WTC11 (cell line): ENCODE data around the gene TAF1L. TPM values are rescaled to one million over a fixed set of nuclear protein-coding genes. Genes with fewer than 3 reads are reported as not detected.

Experiments used
- ATAC-seq: fragments of 200-7000 bp; cut with Tn5 transposase; 2 replicates; pipeline ENCODE4 v1.10.0; 2021; ENCODE audit warnings: mild to moderate bottlenecking, moderate library complexity
- CTCF ChIA-PET: fragments of 300-600 bp; sonication (Branson Sonifier 250); formaldehyde crosslinking; loops from one replicate; lab custom pipeline; 2021; ENCODE audit warnings: antibody characterized with exemption; lab: Charles Lee
- POLR2A ChIA-PET: fragments of 350-600 bp; sonication (Branson Sonifier 250); formaldehyde crosslinking; loops from one replicate; lab custom pipeline; 2021; ENCODE audit warnings: antibody characterized with exemption; lab: Charles Lee
- DNase-seq: peaks from one replicate; pipeline ENCODE4 v3.0.0; 2021; ENCODE audit warnings: low spot score
- H3K27ac Mint-ChIP-seq: 2 replicates; pipeline ENCODE4 v1.8.0; 2021; ENCODE audit warnings: mixed read lengths
- H3K27me3 Mint-ChIP-seq: 2 replicates; pipeline ENCODE4 v1.8.0; 2021; ENCODE audit warnings: low read depth, mild to moderate bottlenecking, moderate library complexity, mixed read lengths
- H3K36me3 Mint-ChIP-seq: 2 replicates; pipeline ENCODE4 v1.8.0; 2021; ENCODE audit warnings: mixed read lengths
- H3K4me1 Mint-ChIP-seq: 2 replicates; pipeline ENCODE4 v1.8.0; 2022; ENCODE audit warnings: mixed read lengths
- H3K4me3 Mint-ChIP-seq: 2 replicates; pipeline ENCODE4 v1.8.0; 2021; ENCODE audit warnings: mild to moderate bottlenecking, moderate library complexity, mixed read lengths
- H3K9me3 Mint-ChIP-seq: 2 replicates; pipeline ENCODE4 v1.8.0; 2021; ENCODE audit warnings: mixed read lengths
- CREM ChIP-seq: sonication (generic); formaldehyde crosslinking; IDR thresholded peaks from 2 replicates; pipeline ENCODE4 v1.8.1; 2022; ENCODE audit warnings: mild to moderate bottlenecking, missing genetic modification reagents, moderate library complexity
- ELF4 ChIP-seq: sonication (generic); formaldehyde crosslinking; IDR thresholded peaks from 2 replicates; pipeline ENCODE4 v1.8.1; 2022; ENCODE audit warnings: low read depth, mild to moderate bottlenecking, moderate library complexity, missing genetic modification reagents
- FOXK1 ChIP-seq: sonication (generic); formaldehyde crosslinking; IDR thresholded peaks from 2 replicates; pipeline ENCODE4 v1.8.0; 2022; ENCODE audit warnings: mild to moderate bottlenecking, moderate library complexity, missing genetic modification reagents
- GABPB1 ChIP-seq: sonication (generic); formaldehyde crosslinking; IDR thresholded peaks from 2 replicates; pipeline ENCODE4 v1.8.1; 2023; ENCODE audit warnings: mild to moderate bottlenecking, missing genetic modification reagents
- GRHL2 ChIP-seq: fragments of 250-450 bp; sonication (Bioruptor Pico); IDR thresholded peaks from 2 replicates; pipeline ENCODE4 v1.8.0; 2022; ENCODE audit warnings: mild to moderate bottlenecking, moderate library complexity; ENCODE audit not compliant: insufficient replicate concordance, severe bottlenecking
- NR2C2 ChIP-seq: sonication (generic); formaldehyde crosslinking; IDR thresholded peaks from 2 replicates; pipeline ENCODE4 v1.8.0; 2022; ENCODE audit warnings: mild to moderate bottlenecking, missing genetic modification reagents
- PREB ChIP-seq: sonication (generic); formaldehyde crosslinking; IDR thresholded peaks from 2 replicates; pipeline ENCODE4 v1.8.1; 2022; ENCODE audit warnings: mild to moderate bottlenecking, missing genetic modification reagents, moderate library complexity, borderline replicate concordance
- RELA ChIP-seq: sonication (generic); formaldehyde crosslinking; IDR thresholded peaks from 2 replicates; pipeline ENCODE4 v1.8.1; 2022; ENCODE audit warnings: missing genetic modification reagents, mild to moderate bottlenecking, borderline replicate concordance
- RORB ChIP-seq: fragments of 250-450 bp; sonication (Bioruptor Pico); IDR thresholded peaks from 2 replicates; pipeline ENCODE4 v1.9.0; 2021; ENCODE audit warnings: mild to moderate bottlenecking
- SMAD4 ChIP-seq: sonication (generic); formaldehyde crosslinking; IDR thresholded peaks from 2 replicates; pipeline ENCODE4 v1.8.0; 2022; ENCODE audit warnings: mild to moderate bottlenecking, missing genetic modification reagents
- SP1 ChIP-seq: sonication (generic); formaldehyde crosslinking; conservative IDR thresholded peaks from 2 replicates; pipeline ENCODE4 v1.8.1; 2022; ENCODE audit warnings: missing genetic modification reagents
- TEAD1 ChIP-seq: sonication (generic); formaldehyde crosslinking; IDR thresholded peaks from 2 replicates; pipeline ENCODE4 v1.8.0; 2022; ENCODE audit warnings: mild to moderate bottlenecking, missing genetic modification reagents
- TEAD4 ChIP-seq: sonication (generic); formaldehyde crosslinking; IDR thresholded peaks from 2 replicates; pipeline ENCODE4 v1.8.0; 2022; ENCODE audit warnings: mild to moderate bottlenecking, missing genetic modification reagents
- TP53 ChIP-seq: sonication (generic); formaldehyde crosslinking; IDR thresholded peaks from 2 replicates; pipeline ENCODE4 v1.8.1; 2023; ENCODE audit warnings: mild to moderate bottlenecking, missing genetic modification reagents
- ZNF416 ChIP-seq: fragments of 250-450 bp; sonication (Bioruptor Pico); IDR thresholded peaks from 2 replicates; pipeline ENCODE4 v1.9.0; 2021; ENCODE audit warnings: mild to moderate bottlenecking, inconsistent platforms
- total RNA-seq: library from RNA; stranded (reverse); gene quantifications from 3 replicates; pipeline ENCODE4 v1.2.3, GENCODE V29; 2021
- TF ChIP-seq, protein P1 (sequence below): sonication (generic); formaldehyde crosslinking; IDR thresholded peaks from 2 replicates; pipeline ENCODE4 v1.8.0; 2023; ENCODE audit warnings: missing genetic modification reagents, mild to moderate bottlenecking, borderline replicate concordance
- TF ChIP-seq, protein P2 (sequence below): sonication (generic); formaldehyde crosslinking; IDR thresholded peaks from 2 replicates; pipeline ENCODE4 v1.8.0; 2023; ENCODE audit warnings: mild to moderate bottlenecking, missing genetic modification reagents
- TF ChIP-seq, protein P3 (sequence below): fragments of 250-450 bp; sonication (Bioruptor Pico); IDR thresholded peaks from 2 replicates; pipeline ENCODE4 v1.9.0; 2021; ENCODE audit warnings: mild to moderate bottlenecking, borderline replicate concordance
- TF ChIP-seq, protein P4 (sequence below): sonication (generic); formaldehyde crosslinking; IDR thresholded peaks from 2 replicates; pipeline ENCODE4 v1.8.0; 2022; ENCODE audit warnings: mild to moderate bottlenecking, missing genetic modification reagents

The TAF1L gene
- total RNA-seq, 1 experiment from 2014 or later: 0.09 TPM

DNA sequence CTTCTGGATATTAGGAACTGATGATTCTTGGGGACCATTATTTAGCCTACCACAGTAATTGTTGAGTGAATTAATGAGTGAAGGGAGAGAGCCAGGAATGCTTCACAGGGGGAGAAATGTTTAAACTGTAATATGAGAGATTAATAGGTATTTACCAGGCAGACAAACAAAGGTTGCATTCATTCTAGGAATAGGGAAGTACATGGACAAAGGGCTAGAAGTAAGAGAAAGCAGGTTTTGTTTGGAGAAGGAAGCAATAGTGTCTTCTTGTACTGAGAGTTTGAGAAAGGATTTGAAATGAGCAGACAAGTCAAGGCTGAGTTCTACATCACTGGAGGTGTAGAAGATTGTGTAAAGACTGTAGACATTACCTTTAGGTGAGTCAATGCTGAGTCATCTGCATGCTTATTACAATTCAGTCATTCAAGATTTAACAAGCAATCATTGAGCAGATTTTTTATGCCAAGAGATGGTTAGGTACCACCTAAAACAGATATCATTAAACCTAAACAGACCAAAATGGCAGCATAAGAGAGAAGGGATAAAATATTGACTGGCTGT is 8.0 kb downstream of the TAF1L start (continued):
- TF ChIP-seq, protein P1, sequence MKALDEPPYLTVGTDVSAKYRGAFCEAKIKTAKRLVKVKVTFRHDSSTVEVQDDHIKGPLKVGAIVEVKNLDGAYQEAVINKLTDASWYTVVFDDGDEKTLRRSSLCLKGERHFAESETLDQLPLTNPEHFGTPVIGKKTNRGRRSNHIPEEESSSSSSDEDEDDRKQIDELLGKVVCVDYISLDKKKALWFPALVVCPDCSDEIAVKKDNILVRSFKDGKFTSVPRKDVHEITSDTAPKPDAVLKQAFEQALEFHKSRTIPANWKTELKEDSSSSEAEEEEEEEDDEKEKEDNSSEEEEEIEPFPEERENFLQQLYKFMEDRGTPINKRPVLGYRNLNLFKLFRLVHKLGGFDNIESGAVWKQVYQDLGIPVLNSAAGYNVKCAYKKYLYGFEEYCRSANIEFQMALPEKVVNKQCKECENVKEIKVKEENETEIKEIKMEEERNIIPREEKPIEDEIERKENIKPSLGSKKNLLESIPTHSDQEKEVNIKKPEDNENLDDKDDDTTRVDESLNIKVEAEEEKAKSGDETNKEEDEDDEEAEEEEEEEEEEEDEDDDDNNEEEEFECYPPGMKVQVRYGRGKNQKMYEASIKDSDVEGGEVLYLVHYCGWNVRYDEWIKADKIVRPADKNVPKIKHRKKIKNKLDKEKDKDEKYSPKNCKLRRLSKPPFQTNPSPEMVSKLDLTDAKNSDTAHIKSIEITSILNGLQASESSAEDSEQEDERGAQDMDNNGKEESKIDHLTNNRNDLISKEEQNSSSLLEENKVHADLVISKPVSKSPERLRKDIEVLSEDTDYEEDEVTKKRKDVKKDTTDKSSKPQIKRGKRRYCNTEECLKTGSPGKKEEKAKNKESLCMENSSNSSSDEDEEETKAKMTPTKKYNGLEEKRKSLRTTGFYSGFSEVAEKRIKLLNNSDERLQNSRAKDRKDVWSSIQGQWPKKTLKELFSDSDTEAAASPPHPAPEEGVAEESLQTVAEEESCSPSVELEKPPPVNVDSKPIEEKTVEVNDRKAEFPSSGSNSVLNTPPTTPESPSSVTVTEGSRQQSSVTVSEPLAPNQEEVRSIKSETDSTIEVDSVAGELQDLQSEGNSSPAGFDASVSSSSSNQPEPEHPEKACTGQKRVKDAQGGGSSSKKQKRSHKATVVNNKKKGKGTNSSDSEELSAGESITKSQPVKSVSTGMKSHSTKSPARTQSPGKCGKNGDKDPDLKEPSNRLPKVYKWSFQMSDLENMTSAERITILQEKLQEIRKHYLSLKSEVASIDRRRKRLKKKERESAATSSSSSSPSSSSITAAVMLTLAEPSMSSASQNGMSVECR: no peak
- no peak for TF ChIP-seq FOXK1 (CRISPR knock-in tag)
- TF ChIP-seq TEAD1 (CRISPR knock-in tag): no peak
- no peak for TF ChIP-seq RELA (CRISPR knock-in tag)
- no peak for TF ChIP-seq NR2C2 (CRISPR knock-in tag)
- TF ChIP-seq CREM (CRISPR knock-in tag): no peak
- no peak for TF ChIP-seq GRHL2

DNA sequence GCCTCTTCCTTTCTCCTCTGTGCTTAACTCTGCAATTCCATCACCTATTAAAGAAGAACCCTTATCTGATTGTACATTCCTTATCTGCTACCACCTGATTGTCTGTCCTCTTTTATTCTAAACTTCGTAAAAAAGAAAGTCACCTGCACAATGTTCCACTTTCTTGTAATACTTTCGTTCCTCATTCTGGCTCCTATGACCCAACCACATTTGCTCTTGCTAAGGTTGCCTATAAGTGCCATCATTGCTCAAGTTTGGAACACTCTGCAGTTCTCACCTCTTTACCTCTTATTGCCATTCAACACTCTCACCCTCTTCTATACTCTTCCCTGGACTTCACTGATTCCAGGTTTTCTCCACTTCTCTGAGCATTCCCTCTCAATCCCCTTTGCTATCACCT is 10.1 kb downstream of the TAF1L start:
- no peak overlapping the region for H3K27ac Mint-ChIP-seq
- DNase-seq: no peak
- POLR2A ChIA-PET: no interaction called here
- no peak for ATAC-seq
- H3K27me3 Mint-ChIP-seq: no peaks in the 10 kb centered on the region; the same call in 1 of the 2 replicates
- CTCF ChIA-PET: no interaction called here
- H3K4me1 Mint-ChIP-seq: no peaks in the 10 kb centered on the region
- H3K9me3 Mint-ChIP-seq: no peaks in the 10 kb centered on the region
- H3K36me3 Mint-ChIP-seq: no peaks in the 10 kb centered on the region
- no peak overlapping the region for H3K4me3 Mint-ChIP-seq
- TF ChIP-seq TP53 (CRISPR knock-in tag): no peak
- TF ChIP-seq, protein P2, sequence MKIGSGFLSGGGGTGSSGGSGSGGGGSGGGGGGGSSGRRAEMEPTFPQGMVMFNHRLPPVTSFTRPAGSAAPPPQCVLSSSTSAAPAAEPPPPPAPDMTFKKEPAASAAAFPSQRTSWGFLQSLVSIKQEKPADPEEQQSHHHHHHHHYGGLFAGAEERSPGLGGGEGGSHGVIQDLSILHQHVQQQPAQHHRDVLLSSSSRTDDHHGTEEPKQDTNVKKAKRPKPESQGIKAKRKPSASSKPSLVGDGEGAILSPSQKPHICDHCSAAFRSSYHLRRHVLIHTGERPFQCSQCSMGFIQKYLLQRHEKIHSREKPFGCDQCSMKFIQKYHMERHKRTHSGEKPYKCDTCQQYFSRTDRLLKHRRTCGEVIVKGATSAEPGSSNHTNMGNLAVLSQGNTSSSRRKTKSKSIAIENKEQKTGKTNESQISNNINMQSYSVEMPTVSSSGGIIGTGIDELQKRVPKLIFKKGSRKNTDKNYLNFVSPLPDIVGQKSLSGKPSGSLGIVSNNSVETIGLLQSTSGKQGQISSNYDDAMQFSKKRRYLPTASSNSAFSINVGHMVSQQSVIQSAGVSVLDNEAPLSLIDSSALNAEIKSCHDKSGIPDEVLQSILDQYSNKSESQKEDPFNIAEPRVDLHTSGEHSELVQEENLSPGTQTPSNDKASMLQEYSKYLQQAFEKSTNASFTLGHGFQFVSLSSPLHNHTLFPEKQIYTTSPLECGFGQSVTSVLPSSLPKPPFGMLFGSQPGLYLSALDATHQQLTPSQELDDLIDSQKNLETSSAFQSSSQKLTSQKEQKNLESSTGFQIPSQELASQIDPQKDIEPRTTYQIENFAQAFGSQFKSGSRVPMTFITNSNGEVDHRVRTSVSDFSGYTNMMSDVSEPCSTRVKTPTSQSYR (CRISPR knock-in tag): no peak
- no peak for TF ChIP-seq ELF4 (CRISPR knock-in tag)
- TF ChIP-seq, protein P1: no peak
- no peak for TF ChIP-seq RORB (CRISPR knock-in tag)
- TF ChIP-seq, protein P3, sequence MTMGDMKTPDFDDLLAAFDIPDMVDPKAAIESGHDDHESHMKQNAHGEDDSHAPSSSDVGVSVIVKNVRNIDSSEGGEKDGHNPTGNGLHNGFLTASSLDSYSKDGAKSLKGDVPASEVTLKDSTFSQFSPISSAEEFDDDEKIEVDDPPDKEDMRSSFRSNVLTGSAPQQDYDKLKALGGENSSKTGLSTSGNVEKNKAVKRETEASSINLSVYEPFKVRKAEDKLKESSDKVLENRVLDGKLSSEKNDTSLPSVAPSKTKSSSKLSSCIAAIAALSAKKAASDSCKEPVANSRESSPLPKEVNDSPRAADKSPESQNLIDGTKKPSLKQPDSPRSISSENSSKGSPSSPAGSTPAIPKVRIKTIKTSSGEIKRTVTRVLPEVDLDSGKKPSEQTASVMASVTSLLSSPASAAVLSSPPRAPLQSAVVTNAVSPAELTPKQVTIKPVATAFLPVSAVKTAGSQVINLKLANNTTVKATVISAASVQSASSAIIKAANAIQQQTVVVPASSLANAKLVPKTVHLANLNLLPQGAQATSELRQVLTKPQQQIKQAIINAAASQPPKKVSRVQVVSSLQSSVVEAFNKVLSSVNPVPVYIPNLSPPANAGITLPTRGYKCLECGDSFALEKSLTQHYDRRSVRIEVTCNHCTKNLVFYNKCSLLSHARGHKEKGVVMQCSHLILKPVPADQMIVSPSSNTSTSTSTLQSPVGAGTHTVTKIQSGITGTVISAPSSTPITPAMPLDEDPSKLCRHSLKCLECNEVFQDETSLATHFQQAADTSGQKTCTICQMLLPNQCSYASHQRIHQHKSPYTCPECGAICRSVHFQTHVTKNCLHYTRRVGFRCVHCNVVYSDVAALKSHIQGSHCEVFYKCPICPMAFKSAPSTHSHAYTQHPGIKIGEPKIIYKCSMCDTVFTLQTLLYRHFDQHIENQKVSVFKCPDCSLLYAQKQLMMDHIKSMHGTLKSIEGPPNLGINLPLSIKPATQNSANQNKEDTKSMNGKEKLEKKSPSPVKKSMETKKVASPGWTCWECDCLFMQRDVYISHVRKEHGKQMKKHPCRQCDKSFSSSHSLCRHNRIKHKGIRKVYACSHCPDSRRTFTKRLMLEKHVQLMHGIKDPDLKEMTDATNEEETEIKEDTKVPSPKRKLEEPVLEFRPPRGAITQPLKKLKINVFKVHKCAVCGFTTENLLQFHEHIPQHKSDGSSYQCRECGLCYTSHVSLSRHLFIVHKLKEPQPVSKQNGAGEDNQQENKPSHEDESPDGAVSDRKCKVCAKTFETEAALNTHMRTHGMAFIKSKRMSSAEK: no peak
- no peak for TF ChIP-seq ZNF416 (CRISPR knock-in tag)
- TF ChIP-seq, protein P4, sequence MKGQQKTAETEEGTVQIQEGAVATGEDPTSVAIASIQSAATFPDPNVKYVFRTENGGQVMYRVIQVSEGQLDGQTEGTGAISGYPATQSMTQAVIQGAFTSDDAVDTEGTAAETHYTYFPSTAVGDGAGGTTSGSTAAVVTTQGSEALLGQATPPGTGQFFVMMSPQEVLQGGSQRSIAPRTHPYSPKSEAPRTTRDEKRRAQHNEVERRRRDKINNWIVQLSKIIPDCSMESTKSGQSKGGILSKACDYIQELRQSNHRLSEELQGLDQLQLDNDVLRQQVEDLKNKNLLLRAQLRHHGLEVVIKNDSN (CRISPR knock-in tag): no peak
- TF ChIP-seq PREB: no peak
- TF ChIP-seq SMAD4 (CRISPR knock-in tag): no peak
- TF ChIP-seq SP1 (CRISPR knock-in tag): no peak
- no peak for TF ChIP-seq TEAD4 (CRISPR knock-in tag)
- no peak for TF ChIP-seq GABPB1 (CRISPR knock-in tag)
